ENCODE data around the gene SRGAP3. TPM values are rescaled to one million over a fixed set of nuclear protein-coding genes. Genes with fewer than 3 reads are reported as not detected.
A peak's percentile ranks its signal among the peaks of the same experiment; 100 is the strongest.

The SRGAP3 gene
- total and polyA plus RNA-seq, 2 experiments from 2014 or later = 7.4 to 8.3 TPM

DNA sequence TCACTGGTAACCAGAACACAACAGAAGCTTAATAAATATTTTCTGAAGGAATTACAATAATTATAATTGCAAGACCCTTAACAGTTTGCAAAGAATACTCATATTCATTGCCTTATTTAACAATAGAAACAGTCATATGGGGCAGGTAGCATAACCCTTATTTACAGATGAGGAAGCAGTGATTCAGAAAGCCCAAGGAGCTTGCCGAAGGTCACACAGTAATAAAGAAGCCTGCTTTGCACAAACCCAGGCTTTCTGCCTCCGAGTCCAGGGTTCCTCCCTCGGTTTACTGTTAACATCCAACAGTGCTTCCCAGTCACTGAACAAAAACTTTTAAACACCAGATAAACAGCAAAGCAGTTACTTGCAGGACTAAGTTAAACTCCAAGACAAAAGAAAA lies 35.3 kb downstream of the SRGAP3 start:
- H3K27ac ChIP-seq = peak overlapping the region; percentile 6
- no peaks in the 10 kb centered on the region for H3K9me3 ChIP-seq (ENCODE audit: low read depth)
- WGBS (ENCODE audit: low lambda C conversion rate, missing lambda C conversion rate) = 59% methylated on average over 3 of the region's 3 CpGs
- H3K27me3 ChIP-seq = no peaks in the 10 kb centered on the region
- H3K4me2 ChIP-seq = no peak overlapping the region
- H3K4me1 ChIP-seq (ENCODE audit: insufficient read depth) = no peaks in the 10 kb centered on the region
- no peaks in the 10 kb centered on the region for H4K20me1 ChIP-seq (ENCODE audit: insufficient read depth, poor library complexity, severe bottlenecking)
- TF ChIP-seq, protein P1, sequence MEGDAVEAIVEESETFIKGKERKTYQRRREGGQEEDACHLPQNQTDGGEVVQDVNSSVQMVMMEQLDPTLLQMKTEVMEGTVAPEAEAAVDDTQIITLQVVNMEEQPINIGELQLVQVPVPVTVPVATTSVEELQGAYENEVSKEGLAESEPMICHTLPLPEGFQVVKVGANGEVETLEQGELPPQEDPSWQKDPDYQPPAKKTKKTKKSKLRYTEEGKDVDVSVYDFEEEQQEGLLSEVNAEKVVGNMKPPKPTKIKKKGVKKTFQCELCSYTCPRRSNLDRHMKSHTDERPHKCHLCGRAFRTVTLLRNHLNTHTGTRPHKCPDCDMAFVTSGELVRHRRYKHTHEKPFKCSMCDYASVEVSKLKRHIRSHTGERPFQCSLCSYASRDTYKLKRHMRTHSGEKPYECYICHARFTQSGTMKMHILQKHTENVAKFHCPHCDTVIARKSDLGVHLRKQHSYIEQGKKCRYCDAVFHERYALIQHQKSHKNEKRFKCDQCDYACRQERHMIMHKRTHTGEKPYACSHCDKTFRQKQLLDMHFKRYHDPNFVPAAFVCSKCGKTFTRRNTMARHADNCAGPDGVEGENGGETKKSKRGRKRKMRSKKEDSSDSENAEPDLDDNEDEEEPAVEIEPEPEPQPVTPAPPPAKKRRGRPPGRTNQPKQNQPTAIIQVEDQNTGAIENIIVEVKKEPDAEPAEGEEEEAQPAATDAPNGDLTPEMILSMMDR (IDR thresholded peaks at IDR 0.05; ENCODE audit: poor library complexity) = no peak
- TF ChIP-seq EZH2phosphoT487 (IDR thresholded peaks at IDR 0.05; ENCODE audit: low read depth, severe bottlenecking, unreplicated experiment) (no peak), EZH2 (IDR thresholded peaks at IDR 0.05; ENCODE audit: borderline replicate concordance) (no peak)
- no peaks in the 10 kb centered on the region for H3K79me2 ChIP-seq
- no peaks in the 10 kb centered on the region for H3K9me2 ChIP-seq (replicated peaks; ENCODE audit: insufficient read depth)
- H3K36me3 ChIP-seq (replicated peaks; ENCODE audit: insufficient read depth, low read depth) = no peaks in the 10 kb centered on the region
- no peak overlapping the region for H3K4me3 ChIP-seq
- DNase-seq (ENCODE audit: low spot score) = no peak
- H2AFZ ChIP-seq = no peak overlapping the region

DNA sequence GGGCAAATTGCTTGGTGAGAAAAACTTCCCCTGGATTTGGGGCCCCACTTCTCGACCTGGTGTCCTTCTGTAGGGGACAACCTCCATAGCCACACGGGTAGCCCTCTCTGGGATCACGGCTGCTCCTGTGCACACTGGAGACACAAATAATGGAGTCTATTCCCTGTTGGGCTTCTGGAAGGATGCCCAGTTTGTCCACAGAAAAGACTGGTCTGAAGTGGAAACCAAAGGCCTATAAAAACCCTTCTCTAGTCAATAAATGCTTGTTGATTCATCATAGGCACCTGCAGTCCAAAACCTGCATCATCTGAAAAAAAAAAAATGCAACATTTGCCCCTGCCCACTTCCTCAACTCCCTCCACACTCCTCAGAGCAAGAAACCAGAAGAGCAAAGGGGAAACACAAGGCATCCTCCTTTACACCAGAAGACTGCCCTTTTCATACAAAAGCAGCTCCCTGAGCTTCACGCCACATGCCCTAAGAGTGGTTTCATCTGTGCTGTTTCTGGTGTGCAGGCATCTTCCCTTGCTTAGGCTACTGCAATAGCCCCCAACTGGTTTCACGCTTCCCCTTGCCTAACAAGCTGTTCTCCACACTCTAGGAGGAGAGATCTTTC lies 36.3 kb downstream of the SRGAP3 start:
- Histone ChIP-seq H3K9me3 (ENCODE audit: low read depth) (no peaks in the 10 kb centered on the region), H2AFZ (no peak overlapping the region), H3K9me2 (replicated peaks; ENCODE audit: insufficient read depth) (no peaks in the 10 kb centered on the region), H3K27me3 (no peaks in the 10 kb centered on the region), H3K4me1 (ENCODE audit: insufficient read depth) (no peaks in the 10 kb centered on the region), H4K20me1 (ENCODE audit: insufficient read depth, poor library complexity, severe bottlenecking) (no peaks in the 10 kb centered on the region), H3K36me3 (replicated peaks; ENCODE audit: insufficient read depth, low read depth) (no peaks in the 10 kb centered on the region), H3K4me3 (no peak overlapping the region), H3K79me2 (no peaks in the 10 kb centered on the region), H3K4me2 (no peak overlapping the region), H3K27ac (no peak overlapping the region)
- WGBS (ENCODE audit: low lambda C conversion rate, missing lambda C conversion rate) = 92% methylated on average over 5 of the region's 5 CpGs
- TF ChIP-seq, protein P1 (IDR thresholded peaks at IDR 0.05; ENCODE audit: poor library complexity) = no peak
- no peak for TF ChIP-seq EZH2phosphoT487 (IDR thresholded peaks at IDR 0.05; ENCODE audit: low read depth, severe bottlenecking, unreplicated experiment)
- no peak for TF ChIP-seq EZH2 (IDR thresholded peaks at IDR 0.05; ENCODE audit: borderline replicate concordance)
- DNase-seq (ENCODE audit: low spot score) = no peak

DNA sequence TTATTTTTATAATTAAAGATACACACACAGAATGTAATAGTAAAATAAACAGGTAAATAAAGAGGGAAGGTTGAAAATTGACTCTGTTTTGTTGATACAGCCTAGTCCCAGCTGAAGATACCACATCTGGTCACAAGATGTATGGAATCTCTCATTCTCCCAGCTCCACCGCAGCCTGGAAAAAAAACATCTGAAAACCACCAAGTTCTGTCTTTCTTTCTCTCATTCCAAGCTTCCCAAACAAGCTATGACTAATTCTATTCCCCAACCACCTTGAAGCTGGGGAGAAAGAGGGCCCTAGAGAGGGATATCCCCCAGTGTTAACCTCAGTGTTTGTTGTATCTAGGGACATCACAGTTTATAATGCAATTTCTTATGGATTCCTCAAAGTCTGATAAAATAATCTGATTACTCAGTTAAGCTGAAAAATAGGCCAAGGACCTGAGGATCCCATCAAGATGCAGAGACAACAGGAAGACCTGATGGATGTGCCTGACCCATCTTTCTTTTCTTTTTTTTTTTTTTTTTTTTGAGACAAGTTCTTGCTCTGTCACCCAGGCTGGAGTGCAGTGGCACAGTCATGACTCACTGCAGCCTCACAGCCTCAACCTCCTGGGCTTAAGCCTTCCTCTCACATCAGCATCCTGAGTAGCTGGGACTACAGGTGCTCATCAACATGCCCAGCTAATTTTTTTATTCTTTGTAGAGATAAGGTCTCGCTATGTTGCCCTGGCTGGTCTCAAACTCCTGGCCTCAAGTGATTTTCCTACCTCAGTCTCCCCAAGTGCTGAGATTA lies 38.1 kb downstream of the SRGAP3 start:
- 69% methylated on average over 2 of the region's 2 CpGs for WGBS (ENCODE audit: low lambda C conversion rate, missing lambda C conversion rate)
- no peak overlapping the region for H3K27ac ChIP-seq
- H3K4me2 ChIP-seq = no peak overlapping the region

More for the DNA sequence above, 38.1 kb downstream of the SRGAP3 start:
- DNase-seq (ENCODE audit: low spot score) = no peak
- Histone ChIP-seq H3K9me3 (ENCODE audit: low read depth) (no peaks in the 10 kb centered on the region), H2AFZ (no peak overlapping the region), H3K4me3 (no peak overlapping the region), H3K9me2 (replicated peaks; ENCODE audit: insufficient read depth) (no peaks in the 10 kb centered on the region), H3K79me2 (no peaks in the 10 kb centered on the region), H3K36me3 (replicated peaks; ENCODE audit: insufficient read depth, low read depth) (no peaks in the 10 kb centered on the region), H3K4me1 (ENCODE audit: insufficient read depth) (no peaks in the 10 kb centered on the region), H3K27me3 (no peaks in the 10 kb centered on the region), H4K20me1 (ENCODE audit: insufficient read depth, poor library complexity, severe bottlenecking) (no peaks in the 10 kb centered on the region)
- no peak for TF ChIP-seq EZH2 (IDR thresholded peaks at IDR 0.05; ENCODE audit: borderline replicate concordance)
- TF ChIP-seq, protein P1 (IDR thresholded peaks at IDR 0.05; ENCODE audit: poor library complexity) = no peak
- TF ChIP-seq EZH2phosphoT487 (IDR thresholded peaks at IDR 0.05; ENCODE audit: low read depth, severe bottlenecking, unreplicated experiment) = no peak

All from hepatocyte (in vitro differentiated cells).